Dermis microvascular lymphatic vessel endothelial cell (primary cell): ENCODE results near the gene OR52N2. TPM values are rescaled to one million over a fixed set of nuclear protein-coding genes. Genes with fewer than 3 reads are reported as not detected.

Experiments
- DNase-seq, 2 donors: peaks; one replicate each; pipeline versions ENCODE4 v3.0.0 to v3.0.0-alpha.2; 2010; ENCODE audit warnings: low read depth in 2 of 2
- total RNA-seq: library from RNA; depleted of rRNA; stranded (reverse); fragments of >200 nt; gene quantifications from 2 replicates; pipeline ENCODE4 v1.2.1, GENCODE V29; 2014

Gene OR52N2
- not detected in 2 replicates for total RNA-seq

DNA sequence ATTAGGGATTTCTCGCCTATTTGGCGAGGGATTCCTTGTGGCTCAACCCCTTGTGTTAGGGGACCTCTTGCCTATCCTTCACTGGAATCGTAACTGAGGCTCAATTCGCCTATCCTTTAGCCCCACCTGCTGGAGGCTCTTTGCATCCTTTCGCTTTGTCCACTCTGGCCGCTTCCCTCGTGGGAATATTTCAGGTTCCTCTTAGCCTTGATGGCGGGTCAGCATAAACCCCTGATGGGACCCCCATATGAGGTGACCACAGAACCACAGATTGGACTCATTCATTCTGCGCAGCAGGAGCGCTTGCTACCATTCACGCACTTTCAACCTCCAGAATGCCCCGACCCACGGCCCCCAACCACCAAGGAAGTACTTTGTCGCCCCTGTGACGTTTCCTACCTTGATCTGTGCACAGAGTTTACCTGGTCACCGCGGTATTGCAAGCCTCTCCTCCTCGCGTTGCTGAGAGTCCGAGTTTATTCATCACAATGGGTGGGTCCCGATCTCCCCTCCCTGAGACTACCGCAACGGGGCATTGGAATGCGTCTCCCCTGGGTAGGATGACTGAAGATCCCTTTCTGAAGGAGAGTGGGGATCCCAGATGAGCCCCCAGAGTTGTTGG is at the start of gene OR52N2:
TSS of gene OR52N2 (plus strand) at position 425 of the 622 bp plus-strand sequence. CDS start 11,412 bp downstream, outside the sequence.
- DNase-seq = peak; percentile 44 to 70

DNA sequence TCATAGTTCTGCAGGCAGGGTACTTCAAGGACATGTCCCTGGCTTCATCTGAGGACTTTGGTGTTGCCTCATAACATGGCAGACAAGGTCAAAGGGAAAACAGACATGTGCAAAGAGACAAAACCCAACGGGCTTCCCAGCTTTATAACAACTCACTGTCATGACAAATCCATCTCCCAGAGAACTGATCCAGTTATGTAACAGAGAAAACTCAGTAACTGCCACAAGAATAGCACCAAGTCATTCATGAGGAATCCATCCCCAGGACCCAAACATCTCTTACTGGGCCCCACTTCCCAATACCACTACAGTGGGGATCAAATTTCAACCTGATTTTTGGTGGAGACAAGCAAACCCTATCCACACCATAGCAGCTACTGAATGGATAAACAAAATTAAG is 41.7 kb upstream of the OR52N2 start:
- DNase-seq = no peak

DNA sequence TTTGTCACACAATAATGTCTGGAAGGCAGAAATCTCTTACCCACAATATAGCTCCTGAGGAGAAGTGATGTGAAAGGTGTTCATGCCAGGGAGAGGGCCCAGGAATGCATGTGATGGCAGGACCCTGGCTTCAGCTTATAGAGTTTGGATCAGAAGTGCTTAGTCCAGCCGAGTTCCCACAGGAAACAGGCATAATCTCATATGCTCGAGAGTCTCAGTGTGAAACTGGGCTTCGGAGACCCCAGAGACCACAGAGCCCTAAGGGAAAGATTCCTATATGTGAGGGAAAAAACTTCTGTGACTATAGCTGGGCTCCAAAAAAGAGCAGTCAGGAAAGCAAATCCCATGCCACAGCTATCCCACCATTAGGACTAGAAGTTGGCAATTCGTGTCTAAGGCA is 25.5 kb upstream of the OR52N2 start, which contains the start of gene OR52N5:
TSS of gene OR52N5 (minus strand) at position 101 of the 400 bp plus-strand sequence. CDS start 4,721 bp downstream, outside the sequence.
- DNase-seq = no peak

DNA sequence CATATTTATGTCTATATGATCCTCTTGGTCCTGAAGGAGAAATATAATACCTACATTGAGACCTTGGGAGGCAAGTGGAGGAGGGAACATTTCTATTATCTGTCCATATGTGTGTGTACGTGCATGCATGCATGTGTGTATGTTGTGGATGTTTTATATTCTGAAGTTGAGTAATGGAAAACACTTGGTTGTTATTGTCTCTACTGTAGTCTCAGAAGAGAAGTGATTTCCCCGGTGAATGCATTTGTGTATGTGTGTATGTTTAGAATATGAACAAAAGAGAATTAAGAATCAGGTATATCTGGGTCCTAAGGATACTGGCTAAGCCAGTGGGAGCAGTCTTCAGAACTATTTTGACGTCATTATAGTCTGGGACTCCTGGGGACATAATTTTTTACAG is 17.6 kb upstream of the OR52N2 start, which contains the start of gene OR52N1:
TSS of gene OR52N1 (minus strand) at position 101 of the 400 bp plus-strand sequence. CDS start 2,449 bp downstream, outside the sequence.
- no peak for DNase-seq

GRCh38 chr11:5796541-5796940 is 12.2 kb upstream of the OR52N2 start:
- no peak for DNase-seq

GRCh38 chr11:5803982-5804381 is 4.7 kb upstream of the OR52N2 start:
- no peak for DNase-seq

DNA sequence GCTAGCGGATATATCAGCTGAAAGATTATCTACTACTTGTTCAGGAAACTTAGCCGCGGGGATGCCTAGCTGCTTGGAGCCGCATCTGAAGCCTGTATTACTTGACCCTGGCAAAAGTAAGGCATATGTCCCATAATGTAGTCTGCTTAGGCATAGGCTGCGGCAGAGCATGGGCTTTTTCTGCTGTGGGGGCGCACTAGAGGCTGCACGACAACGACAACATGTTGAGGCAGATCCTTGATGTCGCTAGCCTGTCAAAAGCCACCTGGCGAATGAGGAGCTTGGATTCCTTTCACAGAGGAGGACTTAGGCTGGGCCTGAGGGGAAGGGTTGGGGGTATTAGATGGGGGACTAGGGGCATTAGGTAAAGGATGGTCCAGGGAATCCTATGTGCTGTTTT is 1.1 kb upstream of the OR52N2 start:
- no peak for DNase-seq

- DNase-seq = no peak
These were observed 397 bp downstream of the OR52N2 start for GRCh38 chr11:5809122-5809519.

DNA sequence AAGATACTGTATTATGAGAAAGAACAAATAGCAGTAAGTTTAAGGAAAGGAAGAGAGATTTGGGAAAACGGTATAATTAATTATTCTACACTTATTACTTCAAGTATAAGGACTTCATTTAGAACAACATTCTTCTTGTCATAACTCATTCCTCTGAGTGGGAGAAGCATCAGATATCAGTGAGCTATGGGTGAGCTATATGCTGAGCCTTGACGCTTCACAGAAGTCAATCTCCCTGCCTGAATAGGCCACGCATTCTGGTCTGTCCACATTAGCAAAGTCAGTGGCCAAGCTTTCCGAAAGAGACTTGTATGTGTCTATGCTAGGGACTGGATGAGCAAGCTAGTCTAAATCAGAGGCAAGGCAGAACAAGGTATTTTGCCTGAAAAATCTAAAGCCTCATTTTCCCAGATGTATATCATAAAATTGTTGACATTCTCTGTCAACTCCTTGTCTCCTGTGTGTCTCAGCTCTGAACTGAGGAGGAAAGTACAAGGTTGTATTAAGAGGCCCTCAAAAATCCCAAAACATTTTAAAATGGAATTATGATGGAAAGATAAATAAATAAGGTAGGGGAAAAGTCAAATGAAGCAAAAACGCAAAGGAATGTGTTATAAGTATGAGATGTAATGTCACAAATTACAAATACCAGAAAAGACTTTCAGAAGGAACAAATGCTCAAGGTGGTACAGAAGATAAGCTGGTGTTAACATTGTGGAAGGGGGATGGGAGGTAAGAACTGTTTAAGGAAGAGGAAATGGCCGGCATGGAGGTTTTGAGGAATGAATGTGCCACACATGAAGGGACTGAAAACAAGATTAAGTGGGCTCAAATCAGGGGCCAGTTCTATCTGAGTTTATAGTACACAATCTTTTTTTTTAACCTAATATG is 1.4 kb downstream of the OR52N2 start:
- no peak for DNase-seq

GRCh38 chr11:5815534-5815933 is 6.8 kb downstream of the OR52N2 start:
- DNase-seq = no peak

DNA sequence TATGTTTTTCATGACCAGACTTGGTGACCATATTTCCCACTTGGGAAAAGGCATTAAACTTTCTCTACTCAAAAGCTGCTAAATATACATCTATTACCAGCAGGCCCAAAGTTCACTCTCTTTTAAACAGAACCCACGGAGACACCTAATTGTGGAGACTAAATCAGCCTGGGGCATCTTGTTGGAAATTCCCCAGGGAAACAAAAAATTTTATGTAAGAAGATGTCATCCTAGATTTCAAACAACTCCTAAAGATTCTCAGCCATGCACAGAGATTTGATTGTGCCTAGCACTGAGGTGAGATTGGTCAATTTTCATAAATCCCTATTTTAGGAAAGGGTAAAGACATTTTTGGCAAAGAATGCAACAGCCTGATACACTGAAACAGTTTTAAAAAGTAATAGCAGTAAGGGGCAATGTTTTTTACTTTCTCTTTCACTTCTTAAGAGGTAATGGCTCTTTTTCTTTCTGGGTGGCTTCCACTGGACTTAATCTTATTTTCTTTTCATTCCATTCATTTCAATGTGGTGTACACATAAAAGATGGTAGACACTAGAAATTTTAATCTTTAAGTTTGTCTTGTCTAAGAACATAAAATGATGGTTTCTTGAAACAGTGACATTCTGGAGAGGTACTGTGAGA is 9.6 kb downstream of the OR52N2 start:
- DNase-seq = no peak

- no peak for DNase-seq
These were observed 22.6 kb downstream of the OR52N2 start for GRCh38 chr11:5831196-5831829.

DNA sequence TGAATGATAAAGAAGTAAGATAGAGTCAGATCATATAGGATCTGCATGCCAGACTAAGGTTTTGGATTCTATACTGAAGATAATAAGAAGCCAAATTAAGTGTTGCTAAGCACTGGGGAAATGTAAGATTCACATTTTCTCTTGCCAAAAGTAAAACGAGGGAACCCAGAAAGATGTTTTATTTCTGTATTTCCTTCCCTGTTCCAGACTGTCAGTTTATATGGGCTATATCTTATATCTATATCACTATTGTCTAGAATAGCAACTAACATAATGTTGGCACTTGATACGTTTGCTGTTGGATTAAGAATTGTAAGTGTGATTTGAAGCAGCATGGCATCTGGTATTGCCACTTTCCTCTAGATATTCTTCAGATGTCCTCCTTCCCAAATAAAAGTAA is 24.7 kb downstream of the OR52N2 start:
- DNase-seq = no peak

GRCh38 chr11:5837695-5838094 is 29.0 kb downstream of the OR52N2 start:
- DNase-seq = no peak

DNA sequence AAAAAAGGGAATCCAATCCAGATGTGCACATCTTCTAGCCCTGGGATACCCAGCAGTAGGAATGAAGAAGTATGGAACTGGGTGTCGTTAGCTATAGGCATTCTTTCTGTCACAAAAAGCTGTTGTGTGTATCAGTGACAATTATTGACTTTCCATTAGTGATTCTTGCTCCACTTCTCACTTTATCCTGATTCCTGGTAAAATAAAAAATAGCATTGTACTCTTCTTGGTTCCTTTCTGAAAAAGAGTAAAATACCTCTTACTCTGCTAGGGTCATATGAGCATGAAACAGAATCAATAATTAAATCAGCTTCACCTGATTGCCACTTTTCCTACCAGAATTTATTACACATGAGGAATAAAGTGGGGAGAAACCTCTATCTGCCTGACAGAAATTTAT is 33.1 kb downstream of the OR52N2 start, which contains the start of gene OR52E6:
TSS of gene OR52E6 (minus strand) at position 101 of the 400 bp plus-strand sequence. CDS start at position 101, 0 bp downstream.
- DNase-seq = no peak

GRCh38 chr11:5846701-5847100 is 38.0 kb downstream of the OR52N2 start:
- DNase-seq = no peak

DNA sequence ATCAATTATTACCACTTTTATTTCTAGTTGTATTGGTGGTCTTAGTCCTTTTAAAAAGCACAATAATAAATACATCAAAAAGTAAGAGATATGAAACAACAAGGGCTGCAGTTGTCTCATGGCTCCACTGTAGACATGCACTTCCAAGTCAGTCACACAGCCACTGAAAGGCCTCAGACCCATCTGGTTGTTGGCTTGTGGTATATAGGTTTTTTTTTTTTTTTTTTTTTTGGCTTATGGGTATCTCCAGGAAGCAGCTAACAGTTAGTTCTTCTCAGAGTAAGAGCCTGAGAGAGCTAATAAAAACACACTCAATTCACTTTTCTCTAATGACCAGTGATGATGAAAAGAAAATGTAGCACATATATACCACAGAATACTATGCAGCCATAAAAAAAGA is 39.0 kb downstream of the OR52N2 start:
- DNase-seq = no peak

GRCh38 chr11:5851002-5851401 is 42.3 kb downstream of the OR52N2 start:
- no peak for DNase-seq

GRCh38 chr11:5857590-5857989 is 48.9 kb downstream of the OR52N2 start, which contains the start of gene OR52E8:
TSS of gene OR52E8 (minus strand) at chr11:5857690. CDS start at chr11:5857690, 0 bp downstream.
- no peak for DNase-seq

GRCh38 chr11:5865826-5866225 is 57.1 kb downstream of the OR52N2 start:
- DNase-seq = no peak
